NCI-H187 treated with DMSO at 0.1 percent for 48 hours (cell line): Measurements from ENCODE around the gene PIGB.
"Not testable (repeated sequence)": the region's sequence is repeated elsewhere in the genome, so short reads cannot be mapped to it uniquely, and the experiment has no call there.

Experiments used
- DNase-seq: peaks from one replicate; lab custom pipeline; 2025; lab: John Stamatoyannopoulos, UW

Gene PIGB

GRCh38 chr15:55302801-55303200, 16.2 kb upstream of the PIGB start:
- not testable (repeated sequence) for DNase-seq

- no peak for DNase-seq
Measured at GRCh38 chr15:55319537-55320237, 665 bp downstream of the PIGB start.

GRCh38 chr15:55320238-55320550, 1.2 kb downstream of the PIGB start:
- DNase-seq = no peak

GRCh38 chr15:55320963-55321362, 1.9 kb downstream of the PIGB start:
- DNase-seq = no peak

- no peak for DNase-seq
Measured at GRCh38 chr15:55322467-55322866, 3.4 kb downstream of the PIGB start.

GRCh38 chr15:55327387-55327786, 8.4 kb downstream of the PIGB start:
- DNase-seq = no peak

- DNase-seq = no peak
Measured at GRCh38 chr15:55334371-55334770, 15.3 kb downstream of the PIGB start.

- no peak for DNase-seq
Measured at GRCh38 chr15:55334997-55335396, 16.0 kb downstream of the PIGB start.

GRCh38 chr15:55337160-55337559, 18.1 kb downstream of the PIGB start:
- DNase-seq = no peak

- DNase-seq = no peak
Measured at GRCh38 chr15:55343168-55343567, 24.1 kb downstream of the PIGB start.

GRCh38 chr15:55344206-55344605, 25.2 kb downstream of the PIGB start:
- no peak for DNase-seq

- DNase-seq = no peak
Measured at GRCh38 chr15:55348281-55348778, 29.3 kb downstream of the PIGB start.

GRCh38 chr15:55349282-55349681, 30.3 kb downstream of the PIGB start:
- no peak for DNase-seq

GRCh38 chr15:55353025-55353424, 34.0 kb downstream of the PIGB start:
- DNase-seq = no peak

- DNase-seq = no peak
Measured at GRCh38 chr15:55356985-55357585, 38.1 kb downstream of the PIGB start.

- DNase-seq = no peak
Measured at GRCh38 chr15:55357774-55358173, 38.8 kb downstream of the PIGB start.

GRCh38 chr15:55358471-55358870, 39.4 kb downstream of the PIGB start:
- DNase-seq = no peak

- DNase-seq = no peak
Measured at GRCh38 chr15:55360256-55360655, 41.2 kb downstream of the PIGB start.

GRCh38 chr15:55361048-55361447, 42.0 kb downstream of the PIGB start:
- DNase-seq = no peak

GRCh38 chr15:55362641-55363040, 43.6 kb downstream of the PIGB start:
- DNase-seq = no peak

GRCh38 chr15:55366981-55367380, 48.0 kb downstream of the PIGB start:
- no peak for DNase-seq

GRCh38 chr15:55372701-55373440, 53.8 kb downstream of the PIGB start:
- DNase-seq = no peak

- no peak for DNase-seq
Measured at GRCh38 chr15:55379095-55379494, 60.1 kb downstream of the PIGB start.
